ENCODE results near the gene STEAP2. TPM values are rescaled to one million over a fixed set of nuclear protein-coding genes. Genes with fewer than 3 reads are reported as not detected.

The STEAP2 gene
- 10 to 100 TPM in 1 of 4 donors, 1 to 10 TPM in 3; 2.2 to 16.0 (median 4.5) TPM for polyA plus RNA-seq
- long read RNA-seq, donor 1, partial matches to known transcripts, result 16 of 16 reads
- long read RNA-seq, donor 1, other reads (novel, unspliced or antisense), result 0 of 16 reads
- long read RNA-seq, donor 2, partial matches to known transcripts, result 5 of 5 reads
- long read RNA-seq, donor 2, other reads (novel, unspliced or antisense), result 0 of 5 reads
- long read RNA-seq, donor 3, partial matches to known transcripts, result 0 of 1 reads
- long read RNA-seq, donor 3, other reads (novel, unspliced or antisense), result 0 of 1 reads
- long read RNA-seq, donor 4, result 0 reads
- long read RNA-seq, donor 5, result 0 reads
- long read RNA-seq, donor 6, full-length matches to known transcripts, result 2 of 2 reads
- long read RNA-seq, donor 6, partial matches to known transcripts, result 0 of 2 reads
- long read RNA-seq, donor 6, other reads (novel, unspliced or antisense), result 0 of 2 reads
- long read RNA-seq, donor 7, result 0 reads
- long read RNA-seq, donor 8, result 0 reads
- long read RNA-seq, donor 9, partial matches to known transcripts, result 0 of 1 reads
- long read RNA-seq, donor 9, other reads (novel, unspliced or antisense), result 0 of 1 reads
- long read RNA-seq, donor 10, full-length matches to known transcripts, result 3 of 3 reads
- long read RNA-seq, donor 10, partial matches to known transcripts, result 0 of 3 reads
- long read RNA-seq, donor 10, other reads (novel, unspliced or antisense), result 0 of 3 reads

DNA sequence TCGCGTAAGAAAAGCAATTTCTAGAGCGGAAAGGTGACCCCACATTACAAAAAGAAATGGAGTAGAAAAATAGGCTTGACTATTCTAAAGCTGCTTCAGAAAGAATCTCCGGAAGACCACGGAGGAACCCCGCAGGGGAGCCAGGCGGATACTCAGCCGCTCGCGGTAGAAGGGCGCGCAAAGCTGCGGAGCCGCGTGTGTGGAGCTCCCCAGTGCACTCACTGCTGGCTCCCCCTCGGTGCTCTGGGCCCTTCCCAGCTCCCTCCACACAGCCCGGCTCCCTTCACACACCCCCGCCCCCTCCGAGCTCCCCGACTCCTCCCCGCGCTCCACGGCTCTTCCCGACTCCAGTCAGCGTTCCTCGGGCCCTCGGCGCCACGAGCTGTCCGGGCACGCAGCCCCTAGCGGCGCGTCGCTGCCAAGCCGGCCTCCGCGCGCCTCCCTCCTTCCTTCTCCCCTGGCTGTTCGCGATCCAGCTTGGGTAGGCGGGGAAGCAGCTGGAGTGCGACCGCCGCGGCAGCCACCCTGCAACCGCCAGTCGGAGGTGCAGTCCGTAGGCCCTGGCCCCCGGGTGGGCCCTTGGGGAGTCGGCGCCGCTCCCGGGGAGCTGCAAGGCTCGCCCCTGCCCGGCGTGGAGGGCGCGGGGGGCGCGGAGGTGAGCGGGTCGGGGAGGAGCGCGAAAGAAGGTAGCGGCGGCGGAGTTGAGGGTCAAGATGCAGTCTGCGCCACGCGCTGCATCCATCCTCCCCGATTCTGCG lies at the start of gene STEAP2:
TSS of gene STEAP2 (plus strand) at position 350 of the 758 bp plus-strand sequence. CDS start 13,343 bp downstream, outside the sequence.
- peak within 1 kb of the TSS; percentile 43 to 70 (median 70) for H3K4me3 ChIP-seq (ENCODE audit: low read depth in 1 of 3, low read length in 3 of 3)
- no peak for FAIRE-seq
- no peaks in the 10 kb centered on the region for H3K27me3 ChIP-seq (ENCODE audit: control insufficient read depth in 3 of 3, insufficient read depth in 3 of 3, low read length in 3 of 3)
- peak within 1 kb of the TSS; percentile 80 to 98 (median 92) for H3K27ac ChIP-seq (ENCODE audit: low read depth in 1 of 3, low read length in 2 of 3)
- peak; percentile 90 to 95 for DNase-seq
- peaks cover 0 to 23% (median 2%) of the 10 kb centered on the region in 3 donors for H3K4me1 ChIP-seq (ENCODE audit: control insufficient read depth in 3 of 3, insufficient read depth in 2 of 3, low read depth in 1 of 3, low read length in 2 of 3)
- no peaks in the 10 kb centered on the region for H3K9me3 ChIP-seq (ENCODE audit: control insufficient read depth in 2 of 2, insufficient read depth in 1 of 2, low read depth in 1 of 2, low read length in 1 of 2)
- peaks cover 0 to 2% (median 0%) of the 10 kb centered on the region in 3 donors for H3K36me3 ChIP-seq (ENCODE audit: control insufficient read depth in 3 of 3, insufficient read depth in 2 of 3, low read depth in 1 of 3, low read length in 3 of 3)
- 1 to 2% (median 2%) methylated on average over 45 to 73 of the region's 73 CpGs for WGBS, 3 donors

GRCh38 chr7:90163534-90163933 lies 48.0 kb upstream of the STEAP2 start:
- no peaks in the 10 kb centered on the region for H3K27me3 ChIP-seq (ENCODE audit: control insufficient read depth in 3 of 3, insufficient read depth in 3 of 3, low read length in 3 of 3)
- FAIRE-seq (no peak), DNase-seq (no peak)
- no peak overlapping the region for H3K27ac ChIP-seq (ENCODE audit: low read depth in 1 of 3, low read length in 2 of 3)
- 88 to 90% (median 90%) methylated on average over 5 of the region's 5 CpGs for WGBS, 3 donors
- no peaks in the 10 kb centered on the region for H3K4me1 ChIP-seq (ENCODE audit: control insufficient read depth in 3 of 3, insufficient read depth in 2 of 3, low read depth in 1 of 3, low read length in 2 of 3)
- no peaks in the 10 kb centered on the region for H3K9me3 ChIP-seq (ENCODE audit: control insufficient read depth in 2 of 2, insufficient read depth in 1 of 2, low read depth in 1 of 2, low read length in 1 of 2)
- no peaks in the 10 kb centered on the region for H3K36me3 ChIP-seq (ENCODE audit: control insufficient read depth in 3 of 3, insufficient read depth in 2 of 3, low read depth in 1 of 3, low read length in 3 of 3)
- no peak overlapping the region for H3K4me3 ChIP-seq (ENCODE audit: low read depth in 1 of 3, low read length in 3 of 3)

- WGBS, 3 donors, result 62 to 67% (median 63%) methylated on average over 2 of the region's 2 CpGs
- no peaks in the 10 kb centered on the region for H3K9me3 ChIP-seq (ENCODE audit: control insufficient read depth in 2 of 2, insufficient read depth in 1 of 2, low read depth in 1 of 2, low read length in 1 of 2)
- no peaks in the 10 kb centered on the region for H3K27me3 ChIP-seq (ENCODE audit: control insufficient read depth in 3 of 3, insufficient read depth in 3 of 3, low read length in 3 of 3)
- H3K36me3 ChIP-seq (ENCODE audit: control insufficient read depth in 3 of 3, insufficient read depth in 2 of 3, low read depth in 1 of 3, low read length in 3 of 3), result no peaks in the 10 kb centered on the region
- H3K27ac ChIP-seq (ENCODE audit: low read depth in 1 of 3, low read length in 2 of 3), result no peak overlapping the region
- H3K4me1 ChIP-seq (ENCODE audit: control insufficient read depth in 3 of 3, insufficient read depth in 2 of 3, low read depth in 1 of 3, low read length in 2 of 3), result no peaks in the 10 kb centered on the region
- FAIRE-seq (no peak), DNase-seq (peak; percentile 42 to 61)
- H3K4me3 ChIP-seq (ENCODE audit: low read depth in 1 of 3, low read length in 3 of 3), result no peak overlapping the region
Measured at GRCh38 chr7:90165724-90166123, 45.8 kb upstream of the STEAP2 start.

GRCh38 chr7:90166153-90166552 lies 45.4 kb upstream of the STEAP2 start:
- DNase-seq, result no peak
- WGBS, 3 donors, result 63 to 86% (median 73%) methylated on average over 3 of the region's 3 CpGs
- no peak overlapping the region for H3K4me3 ChIP-seq (ENCODE audit: low read depth in 1 of 3, low read length in 3 of 3)
- H3K36me3 ChIP-seq (ENCODE audit: control insufficient read depth in 3 of 3, insufficient read depth in 2 of 3, low read depth in 1 of 3, low read length in 3 of 3), result no peaks in the 10 kb centered on the region
- FAIRE-seq, result no peak
- H3K27ac ChIP-seq (ENCODE audit: low read depth in 1 of 3, low read length in 2 of 3), result no peak overlapping the region
- H3K4me1 ChIP-seq (ENCODE audit: control insufficient read depth in 3 of 3, insufficient read depth in 2 of 3, low read depth in 1 of 3, low read length in 2 of 3), result no peaks in the 10 kb centered on the region
- no peaks in the 10 kb centered on the region for H3K9me3 ChIP-seq (ENCODE audit: control insufficient read depth in 2 of 2, insufficient read depth in 1 of 2, low read depth in 1 of 2, low read length in 1 of 2)
- H3K27me3 ChIP-seq (ENCODE audit: control insufficient read depth in 3 of 3, insufficient read depth in 3 of 3, low read length in 3 of 3), result no peaks in the 10 kb centered on the region

DNA sequence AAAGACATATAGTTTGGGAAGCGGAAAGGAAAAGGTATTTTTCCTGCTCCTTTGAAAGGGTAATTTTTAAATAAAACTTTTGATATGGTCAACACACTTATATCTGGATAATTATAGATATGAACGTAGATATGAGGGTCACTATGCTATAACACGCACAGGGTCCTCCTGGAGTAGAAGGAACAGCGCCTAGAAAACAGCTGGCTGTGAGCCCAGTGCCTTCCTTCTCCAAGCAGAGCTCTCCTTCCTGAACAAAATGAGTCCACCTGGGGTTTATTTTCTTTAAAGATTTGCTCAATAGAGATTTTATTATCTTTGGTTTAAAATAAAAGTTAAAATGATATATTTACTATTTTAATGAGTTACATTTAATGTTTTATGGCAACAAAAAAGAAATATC lies 44.2 kb upstream of the STEAP2 start:
- H3K27ac ChIP-seq (ENCODE audit: low read depth in 1 of 3, low read length in 2 of 3), result no peak overlapping the region
- H3K9me3 ChIP-seq (ENCODE audit: control insufficient read depth in 2 of 2, insufficient read depth in 1 of 2, low read depth in 1 of 2, low read length in 1 of 2), result no peaks in the 10 kb centered on the region
- DNase-seq, result no peak
- no peak overlapping the region for H3K4me3 ChIP-seq (ENCODE audit: low read depth in 1 of 3, low read length in 3 of 3)
- peaks cover 0 to under 1% (median 0%) of the 10 kb centered on the region in 3 donors for H3K4me1 ChIP-seq (ENCODE audit: control insufficient read depth in 3 of 3, insufficient read depth in 2 of 3, low read depth in 1 of 3, low read length in 2 of 3)
- no peaks in the 10 kb centered on the region for H3K36me3 ChIP-seq (ENCODE audit: control insufficient read depth in 3 of 3, insufficient read depth in 2 of 3, low read depth in 1 of 3, low read length in 3 of 3)
- FAIRE-seq, result no peak
- WGBS, 3 donors, result 75 to 83% (median 78%) methylated on average over 4 of the region's 4 CpGs
- no peaks in the 10 kb centered on the region for H3K27me3 ChIP-seq (ENCODE audit: control insufficient read depth in 3 of 3, insufficient read depth in 3 of 3, low read length in 3 of 3)

- H3K9me3 ChIP-seq (ENCODE audit: control insufficient read depth in 2 of 2, insufficient read depth in 1 of 2, low read depth in 1 of 2, low read length in 1 of 2), result no peaks in the 10 kb centered on the region
- H3K4me1 ChIP-seq (ENCODE audit: control insufficient read depth in 3 of 3, insufficient read depth in 2 of 3, low read depth in 1 of 3, low read length in 2 of 3), result peaks cover 0 to 4% (median 3%) of the 10 kb centered on the region in 3 donors
- H3K27me3 ChIP-seq (ENCODE audit: control insufficient read depth in 3 of 3, insufficient read depth in 3 of 3, low read length in 3 of 3), result no peaks in the 10 kb centered on the region
- no peak for FAIRE-seq
- 86 to 100% (median 96%) methylated on average over 1 of the region's 1 CpG for WGBS, 3 donors
- no peaks in the 10 kb centered on the region for H3K36me3 ChIP-seq (ENCODE audit: control insufficient read depth in 3 of 3, insufficient read depth in 2 of 3, low read depth in 1 of 3, low read length in 3 of 3)
- H3K4me3 ChIP-seq (ENCODE audit: low read depth in 1 of 3, low read length in 3 of 3), result no peak overlapping the region
- no peak for DNase-seq
- H3K27ac ChIP-seq (ENCODE audit: low read depth in 1 of 3, low read length in 2 of 3), result no peak overlapping the region
Measured at GRCh38 chr7:90169891-90170290, 41.6 kb upstream of the STEAP2 start.

GRCh38 chr7:90172121-90172520 lies 39.4 kb upstream of the STEAP2 start:
- 71 to 80% (median 74%) methylated on average over 2 of the region's 2 CpGs for WGBS, 3 donors
- Histone ChIP-seq H3K36me3 (ENCODE audit: control insufficient read depth in 3 of 3, insufficient read depth in 2 of 3, low read depth in 1 of 3, low read length in 3 of 3) (no peaks in the 10 kb centered on the region), H3K9me3 (ENCODE audit: control insufficient read depth in 2 of 2, insufficient read depth in 1 of 2, low read depth in 1 of 2, low read length in 1 of 2) (peaks cover 0 to 14% of the 10 kb centered on the region in 2 donors), H3K4me1 (ENCODE audit: control insufficient read depth in 3 of 3, insufficient read depth in 2 of 3, low read depth in 1 of 3, low read length in 2 of 3) (peaks cover 0 to 4% (median 3%) of the 10 kb centered on the region in 3 donors), H3K4me3 (ENCODE audit: low read depth in 1 of 3, low read length in 3 of 3) (no peak overlapping the region), H3K27ac (ENCODE audit: low read depth in 1 of 3, low read length in 2 of 3) (no peak overlapping the region), H3K27me3 (ENCODE audit: control insufficient read depth in 3 of 3, insufficient read depth in 3 of 3, low read length in 3 of 3) (no peaks in the 10 kb centered on the region)
- FAIRE-seq (no peak), DNase-seq (no peak)

- DNase-seq, result no peak
- Histone ChIP-seq H3K27me3 (ENCODE audit: control insufficient read depth in 3 of 3, insufficient read depth in 3 of 3, low read length in 3 of 3) (no peaks in the 10 kb centered on the region), H3K9me3 (ENCODE audit: control insufficient read depth in 2 of 2, insufficient read depth in 1 of 2, low read depth in 1 of 2, low read length in 1 of 2) (peaks cover 0 to 14% of the 10 kb centered on the region in 2 donors), H3K27ac (ENCODE audit: low read depth in 1 of 3, low read length in 2 of 3) (no peak overlapping the region), H3K4me3 (ENCODE audit: low read depth in 1 of 3, low read length in 3 of 3) (no peak overlapping the region), H3K36me3 (ENCODE audit: control insufficient read depth in 3 of 3, insufficient read depth in 2 of 3, low read depth in 1 of 3, low read length in 3 of 3) (no peaks in the 10 kb centered on the region), H3K4me1 (ENCODE audit: control insufficient read depth in 3 of 3, insufficient read depth in 2 of 3, low read depth in 1 of 3, low read length in 2 of 3) (peaks cover 0 to 4% (median 3%) of the 10 kb centered on the region in 3 donors)
- no peak for FAIRE-seq
- WGBS, 3 donors, result 30 to 81% (median 61%) methylated on average over 6 of the region's 6 CpGs
Measured at GRCh38 chr7:90172624-90173023, 38.9 kb upstream of the STEAP2 start.

Data from small intestine (tissue), 16 donors.